IMR-90 (cell line): ENCODE measurements around the gene ACTN2. TPM values are rescaled to one million over a fixed set of nuclear protein-coding genes. Genes with fewer than 3 reads are reported as not detected.

Source experiments
- ATAC-seq: fragments of 200-7000 bp; cut with Tn5 transposase; 2 replicates; pipeline ENCODE4 v1.9.1; 2020; ENCODE audit warnings: low read depth, mild to moderate bottlenecking, moderate library complexity
- BruUV-seq: library from RNA; stranded (reverse); fragments of 400-500 nt; replicated peaks from 2 replicates; lab custom pipeline; 2021; lab: Mats Ljungman, UMichigan
- CTCF ChIA-PET: fragments of 300-600 bp; formaldehyde crosslinking; extraction: SDS; loops from one replicate; lab custom pipeline; 2021; ENCODE audit warnings: antibody characterized with exemption; lab: Yijun Ruan, JAX
- POLR2A ChIA-PET: fragments of 300-600 bp; sonication (Branson Sonifier 250); formaldehyde crosslinking; loops from one replicate; lab custom pipeline; 2022; ENCODE audit warnings: antibody characterized with exemption; ENCODE audit not compliant: unreplicated experiment; lab: Charles Lee
- DNase-seq: peaks from one replicate; pipeline ENCODE4 v3.0.0; 2013
- H2AFZ ChIP-seq: replicated peaks from 2 replicates; pipeline ENCODE3; 2013; ENCODE audit warnings: low read length, mild to moderate bottlenecking; ENCODE audit not compliant: poor library complexity
- H2AK5ac ChIP-seq: 2 replicates; pipeline ENCODE4 v1.6.1; 2013; ENCODE audit warnings: low read depth, low read length, inconsistent platforms
- H2AK9ac ChIP-seq: replicated peaks from 2 replicates; pipeline ENCODE3; 2013; ENCODE audit warnings: mild to moderate bottlenecking, low read depth, low read length, moderate library complexity; ENCODE audit not compliant: poor library complexity
- H2BK120ac ChIP-seq: 2 replicates; pipeline ENCODE4 v1.6.1; 2013; ENCODE audit warnings: low read depth, low read length, inconsistent platforms
- H2BK15ac ChIP-seq: 3 replicates; pipeline ENCODE4 v1.6.1; 2013; ENCODE audit warnings: low read depth, low read length, inconsistent platforms
- H2BK20ac ChIP-seq: 2 replicates; pipeline ENCODE4 v1.6.1; 2013; ENCODE audit warnings: low read depth, mild to moderate bottlenecking, inconsistent platforms, low read length, moderate library complexity
- H2BK5ac ChIP-seq: 2 replicates; pipeline ENCODE4 v1.6.1; 2013; ENCODE audit warnings: mild to moderate bottlenecking, low read depth, low read length, inconsistent platforms; ENCODE audit not compliant: poor library complexity, severe bottlenecking
- H3K14ac ChIP-seq: replicated peaks from 2 replicates; pipeline ENCODE4 v1.6.1; 2013; ENCODE audit warnings: low read depth, low read length, inconsistent platforms
- H3K18ac ChIP-seq: 2 replicates; pipeline ENCODE4 v1.6.1; 2013; ENCODE audit warnings: low read depth, low read length, control low read depth
- H3K23ac ChIP-seq: 2 replicates; pipeline ENCODE4 v1.6.1; 2013; ENCODE audit warnings: low read depth, low read length, inconsistent platforms
- H3K27ac ChIP-seq: 2 replicates; pipeline ENCODE4 v1.5.1; 2013; ENCODE audit warnings: mild to moderate bottlenecking, control low read depth, low read length; ENCODE audit not compliant: insufficient read depth
- H3K27me3 ChIP-seq: 2 replicates; pipeline ENCODE4 v1.6.1; 2013; ENCODE audit warnings: low read length; ENCODE audit not compliant: control insufficient read depth, insufficient read depth
- H3K36me3 ChIP-seq: 2 replicates; pipeline ENCODE4 v1.6.1; 2013; ENCODE audit warnings: low read length, mixed read lengths; ENCODE audit not compliant: control insufficient read depth, insufficient read depth
- H3K4ac ChIP-seq: 2 replicates; pipeline ENCODE4 v1.6.1; 2013; ENCODE audit warnings: low read depth, low read length, inconsistent platforms
- H3K4me1 ChIP-seq: 2 replicates; pipeline ENCODE4 v1.6.1; 2013; ENCODE audit warnings: low read length, mixed read lengths; ENCODE audit not compliant: control insufficient read depth, insufficient read depth
- H3K4me2 ChIP-seq: 2 replicates; pipeline ENCODE4 v1.6.1; 2013; ENCODE audit warnings: low read depth, mild to moderate bottlenecking, control low read depth, low read length, moderate library complexity
- H3K4me3 ChIP-seq: 2 replicates; pipeline ENCODE4 v1.5.1; 2013; ENCODE audit warnings: low read depth, mild to moderate bottlenecking, control low read depth, low read length, moderate library complexity; ENCODE audit not compliant: insufficient read depth
- H3K56ac ChIP-seq: 2 replicates; pipeline ENCODE4 v1.6.1; 2013; ENCODE audit warnings: low read length, inconsistent platforms; ENCODE audit not compliant: insufficient read depth; ENCODE audit errors: extremely low read depth
- H3K79me1 ChIP-seq, 2 experiments: 2 replicates each; pipeline ENCODE4 v1.6.1; 2013; ENCODE audit warnings: low read length in 2 of 2, inconsistent platforms in 1 of 2, low read depth in 1 of 2
- H3K9ac ChIP-seq: 2 replicates; pipeline ENCODE4 v1.6.1; 2013; ENCODE audit warnings: low read depth, low read length, control low read depth
- H3K9me1 ChIP-seq: 2 replicates; pipeline ENCODE4 v1.6.1; 2013; ENCODE audit warnings: low read length, inconsistent platforms; ENCODE audit not compliant: insufficient read depth
- H3K9me3 ChIP-seq: 2 replicates; pipeline ENCODE4 v1.6.1; 2013; ENCODE audit warnings: low read length; ENCODE audit not compliant: control insufficient read depth, insufficient read depth
- H4K20me1 ChIP-seq: 2 replicates; pipeline ENCODE4 v1.6.1; 2013; ENCODE audit warnings: low read length, inconsistent platforms; ENCODE audit not compliant: insufficient read depth
- H4K5ac ChIP-seq: 2 replicates; pipeline ENCODE4 v1.6.1; 2013; ENCODE audit warnings: mild to moderate bottlenecking, low read depth, low read length, control low read depth
- H4K8ac ChIP-seq, 2 experiments: 2 replicates each; pipeline ENCODE4 v1.6.1; 2013; ENCODE audit warnings: low read depth in 2 of 2, low read length in 2 of 2, control low read depth in 1 of 2, inconsistent platforms in 1 of 2
- H4K91ac ChIP-seq: 2 replicates; pipeline ENCODE4 v1.6.1; 2013; ENCODE audit warnings: low read depth, low read length, inconsistent platforms; ENCODE audit not compliant: insufficient read depth
- RCOR1 ChIP-seq: IDR thresholded peaks from 2 replicates; pipeline ENCODE4 v1.6.1; 2012; ENCODE audit warnings: mild to moderate bottlenecking, low read length, improper control_type of control experiment; ENCODE audit not compliant: insufficient replicate concordance
- WGBS, 2 experiments: methylation state at CpG; one replicate each; pipeline versions ENCODE4 v1.1.5 to v1.1.7; 2013; ENCODE audit warnings: missing lambda C conversion rate in 2 of 2; ENCODE audit not compliant: insufficient read length in 1 of 2; ENCODE audit errors: extremely low coverage in 2 of 2; 5-methylcytosine and 5-hydroxymethylcytosine counted together
- dilution Hi-C: fragments of 300-500 bp; cut with HindIII; formaldehyde crosslinking; loops from one replicate; pipeline ENCODE4 v1.14.3; 2018; ENCODE audit warnings: low sequenced_read_pairs; ENCODE audit not compliant: unreplicated experiment
- in situ Hi-C: fragments of 300-500 bp; cut with MboI; formaldehyde crosslinking; loops from 3 replicates; pipeline ENCODE4 v1.14.3; 2019; ENCODE audit warnings: low sequenced_read_pairs, inconsistent platforms, mixed read lengths
- intact Hi-C: fragments of 100-400 bp; cut with micrococcal nuclease; formaldehyde crosslinking; loops from 2 replicates; pipeline ENCODE4 v1.10.0; 2022
- polyA plus RNA-seq, 3 experiments: library from polyadenylated mRNA; depleted of rRNA; stranded (reverse); fragments of >200 nt; gene quantifications; 2 replicates each; pipeline ENCODE4 v1.2.3, GENCODE V29; 2012; ENCODE audit warnings: low replicate concordance in 1 of 3
- total RNA-seq: library from RNA; depleted of rRNA; stranded (reverse); fragments of >200 nt; gene quantifications from 2 replicates; pipeline ENCODE4 v1.2.3, GENCODE V29; 2012

The ACTN2 gene
- total and polyA plus RNA-seq, 2 of the 4 experiments (the other 2 are of a cell fraction): under 0.01 TPM; not detected in 1

DNA sequence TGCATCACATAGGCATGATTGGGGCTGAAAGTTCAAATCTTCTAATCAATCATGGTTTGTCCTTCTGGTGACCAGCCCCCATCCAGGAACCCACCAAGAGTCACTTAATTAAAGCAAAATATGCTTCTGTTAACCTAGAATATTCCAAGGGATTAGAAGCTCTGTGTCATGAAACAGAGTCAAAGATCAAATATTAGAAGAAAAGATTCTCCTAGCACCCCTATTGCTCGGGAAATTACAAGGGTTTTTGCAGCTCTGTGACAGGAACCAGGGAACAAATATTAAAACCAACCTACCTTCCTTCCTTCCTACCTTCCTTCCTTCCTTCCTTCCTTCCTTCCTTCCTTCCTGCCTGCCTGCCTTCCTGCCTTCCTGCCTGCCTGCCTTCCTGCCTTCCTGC is 31.8 kb upstream of the ACTN2 start:
- Histone ChIP-seq H3K56ac (no peak overlapping the region), H3K4me1 (no peaks in the 10 kb centered on the region), H2BK5ac (no peak overlapping the region), H3K79me1 (no peaks in the 10 kb centered on the region), H2BK15ac (no peak overlapping the region), H2AK5ac (no peak overlapping the region), H4K8ac (no peak overlapping the region), H3K27ac (no peak overlapping the region), H4K91ac (no peak overlapping the region), H4K20me1 (no peaks in the 10 kb centered on the region), H3K9me1 (no peaks in the 10 kb centered on the region), H2AFZ (no peak overlapping the region), H3K36me3 (no peaks in the 10 kb centered on the region), H3K27me3 (no peaks in the 10 kb centered on the region), H3K23ac (no peak overlapping the region), H3K14ac (no peak overlapping the region), H3K4ac (no peak overlapping the region), H4K5ac (no peak overlapping the region), H3K9ac (no peak overlapping the region), H3K9me3 (0 out of 2 replicates have a peak, but pooled peaks cover 3% of the 10 kb centered on the region), H3K18ac (no peak overlapping the region), H2BK120ac (no peak overlapping the region), H3K4me2 (no peak overlapping the region), H3K4me3 (no peak overlapping the region), H2BK20ac (no peak overlapping the region), H2AK9ac (no peak overlapping the region)
- no peak for DNase-seq
- ChIA-PET CTCF (no interaction called here), POLR2A (no interaction called here)
- dilution Hi-C loops (no loop called here), in situ Hi-C loops (no loop called here), intact Hi-C loops (no loop called here)
- no peak for TF ChIP-seq RCOR1
- BruUV-seq: no TSS peak
- WGBS, 2 experiments: no CpG with 5 or more reads among the region's 1 CpG
- ATAC-seq: no peak
